Measurements from ENCODE around the gene STYXL2. TPM values are rescaled to one million over a fixed set of nuclear protein-coding genes. Genes with fewer than 3 reads are reported as not detected.

Gene STYXL2
- total RNA-seq, 1 experiment from 2014 or later: not detected

GRCh38 chr1:167126811-167127210 is 32.9 kb downstream of the STYXL2 start:
- ChIA-PET CTCF (interaction anchor here (0.7 kb wide), 1 partner anchor 34 kb away, joined by 4 read pairs; no protein-coding TSS in a partner anchor), POLR2A (no interaction called here)
- H3K4me1 ChIP-seq (ENCODE audit: control insufficient read depth, insufficient read depth, low read length): no peaks in the 10 kb centered on the region
- ATAC-seq: no peak
- BruUV-seq (replicated peaks): no TSS peak
- intact Hi-C loops (cut with micrococcal nuclease; ENCODE audit: unreplicated experiment): no loop called here
- H3K9me3 ChIP-seq (ENCODE audit: control insufficient read depth, insufficient read depth, low read depth, low read length): no peaks in the 10 kb centered on the region
- H3K36me3 ChIP-seq (ENCODE audit: control insufficient read depth, insufficient read depth, low read length): no peaks in the 10 kb centered on the region
- H3K4me3 ChIP-seq (ENCODE audit: low read depth in 2 of 2, low read length in 2 of 2): no peak overlapping the region
- TF ChIP-seq TCF7L2 (IDR thresholded peaks at IDR 0.05; ENCODE audit: low read depth, low read length): no peak
- TF ChIP-seq REST (IDR thresholded peaks at IDR 0.05; ENCODE audit: insufficient read depth in 1 of 2, low read depth in 2 of 2, low read length in 1 of 2): no peak
- no peak for TF ChIP-seq POLR2AphosphoS5 (IDR thresholded peaks at IDR 0.05; ENCODE audit: low read depth, low read length)
- TF ChIP-seq CTCF (IDR thresholded peaks at IDR 0.05): no peak
- TF ChIP-seq SIN3A (IDR thresholded peaks at IDR 0.05; ENCODE audit: borderline replicate concordance, insufficient read depth, low read depth, low read length): no peak
- peaks cover 20% of the 10 kb centered on the region for H3K27me3 ChIP-seq (ENCODE audit: control insufficient read depth, insufficient read depth, low read length)
- in situ Hi-C loops (cut with HindIII; ENCODE audit: low pct_unique_long_range_greater_than_20kb, low sequenced_read_pairs): no loop called here
- H3K27ac ChIP-seq (ENCODE audit: low read length): no peak overlapping the region
- no peak for DNase-seq (ENCODE audit: low read depth, low spot score)

- ChIA-PET POLR2A (no interaction called here), CTCF (no interaction called here)
- TF ChIP-seq POLR2AphosphoS5 (IDR thresholded peaks at IDR 0.05; ENCODE audit: low read depth, low read length) (no peak), TCF7L2 (IDR thresholded peaks at IDR 0.05; ENCODE audit: low read depth, low read length) (no peak), REST (IDR thresholded peaks at IDR 0.05; ENCODE audit: insufficient read depth in 1 of 2, low read depth in 2 of 2, low read length in 1 of 2) (no peak), SIN3A (IDR thresholded peaks at IDR 0.05; ENCODE audit: borderline replicate concordance, insufficient read depth, low read depth, low read length) (no peak), CTCF (IDR thresholded peaks at IDR 0.05) (no peak)
- no TSS peak for BruUV-seq (replicated peaks)
- Histone ChIP-seq H3K4me1 (ENCODE audit: control insufficient read depth, insufficient read depth, low read length) (no peaks in the 10 kb centered on the region), H3K4me3 (ENCODE audit: low read depth in 2 of 2, low read length in 2 of 2) (no peak overlapping the region), H3K27ac (ENCODE audit: low read length) (no peak overlapping the region), H3K9me3 (ENCODE audit: control insufficient read depth, insufficient read depth, low read depth, low read length) (no peaks in the 10 kb centered on the region), H3K36me3 (ENCODE audit: control insufficient read depth, insufficient read depth, low read length) (no peaks in the 10 kb centered on the region), H3K27me3 (ENCODE audit: control insufficient read depth, insufficient read depth, low read length) (peaks cover 24% of the 10 kb centered on the region)
- in situ Hi-C loops (cut with HindIII; ENCODE audit: low pct_unique_long_range_greater_than_20kb, low sequenced_read_pairs): no loop called here
- ATAC-seq (no peak), DNase-seq (ENCODE audit: low read depth, low spot score) (no peak)
- intact Hi-C loops (cut with micrococcal nuclease; ENCODE audit: unreplicated experiment): no loop called here
Observed at GRCh38 chr1:167127236-167127635, 33.4 kb downstream of the STYXL2 start.

Measured in Panc1 (cell line).